T-helper 17 cell (primary cell): ENCODE measurements around the gene ZDHHC24. TPM values are rescaled to one million over a fixed set of nuclear protein-coding genes. Genes with fewer than 3 reads are reported as not detected.
"Not testable (repeated sequence)": the region's sequence is repeated elsewhere in the genome, so short reads cannot be mapped to it uniquely, and the experiment has no call there.

Source experiments
- ATAC-seq: fragments of 150-1000 bp; cut with Tn5 transposase; 2 replicates; pipeline ENCODE4 v1.10.0; 2021; ENCODE audit warnings: mild to moderate bottlenecking, moderate library complexity
- DNase-seq, 3 donors: peaks; one replicate each; pipeline versions ENCODE4 v3.0.0 to v3.0.0-alpha.2; 2020 to 2021
- H3K9me3 ChIP-seq: one replicate; pipeline ENCODE4 v1.7.0; 2013; ENCODE audit warnings: low read length, mild to moderate bottlenecking; ENCODE audit not compliant: control insufficient read depth, poor library complexity, severe bottlenecking
- H3K27ac Mint-ChIP-seq: one replicate; pipeline ENCODE4 v1.8.0; 2022; ENCODE audit warnings: mild to moderate bottlenecking, moderate library complexity, mixed read lengths
- H3K27me3 Mint-ChIP-seq: one replicate; pipeline ENCODE4 v1.8.0; 2022; ENCODE audit warnings: mixed read lengths
- H3K36me3 Mint-ChIP-seq: one replicate; pipeline ENCODE4 v1.8.0; 2022; ENCODE audit warnings: low read depth, mixed read lengths
- H3K4me1 Mint-ChIP-seq: one replicate; pipeline ENCODE4 v1.8.0; 2022; ENCODE audit warnings: mild to moderate bottlenecking, mixed read lengths
- H3K4me3 Mint-ChIP-seq: one replicate; pipeline ENCODE4 v1.8.0; 2022; ENCODE audit warnings: mild to moderate bottlenecking, moderate library complexity, mixed read lengths
- total RNA-seq, 4 donors: library from RNA in 2 of 4; stranded (reverse) in 2 of 4; gene quantifications; one replicate each; pipeline ENCODE4 v1.2.3 and lab custom pipeline; 2022 to 2026

The ZDHHC24 gene
- total RNA-seq, 2 donors from 2014 or later: 15.2 to 18.1 TPM

DNA sequence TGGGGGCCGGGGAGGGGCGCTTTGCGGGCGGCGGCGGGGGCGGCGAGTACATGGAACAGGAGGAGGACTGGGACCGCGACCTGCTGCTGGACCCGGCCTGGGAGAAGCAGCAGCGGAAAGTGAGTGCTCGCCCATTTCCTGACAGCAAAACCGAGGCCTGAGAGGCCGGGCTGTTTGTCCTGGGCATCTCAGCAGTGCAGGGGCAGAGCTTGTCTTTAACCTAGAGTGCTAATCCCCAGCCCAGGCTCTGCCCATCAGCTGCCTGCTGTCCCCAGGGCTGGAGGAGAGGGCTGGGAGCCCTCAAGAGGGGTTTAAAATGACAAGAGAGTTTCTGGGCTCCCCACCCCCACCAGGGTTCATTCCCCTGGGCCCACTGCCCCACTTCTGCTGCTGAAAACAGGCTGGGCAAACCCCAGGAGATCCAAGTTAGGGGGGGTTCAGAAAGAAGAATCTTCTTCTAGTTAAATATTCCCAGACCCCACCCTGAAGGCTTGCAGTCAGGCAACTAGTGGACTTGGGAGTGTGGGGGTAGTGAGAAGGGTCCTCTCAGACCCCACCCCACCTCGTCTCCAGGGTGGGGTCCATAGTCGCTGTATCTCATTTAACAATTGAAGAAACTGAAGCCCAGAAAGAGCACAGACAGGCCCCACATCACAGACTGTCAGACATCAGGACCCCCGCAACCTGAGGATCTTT is 1.3 kb upstream of the ZDHHC24 start:
- ATAC-seq (no peak), DNase-seq (no peak)
- no peaks in the 10 kb centered on the region for H3K9me3 ChIP-seq
- Mint-ChIP-seq H3K4me1 (peaks cover 32% of the 10 kb centered on the region), H3K36me3 (peaks cover 8% of the 10 kb centered on the region), H3K27me3 (peaks cover 6% of the 10 kb centered on the region), H3K27ac (peak overlapping the region; percentile 88), H3K4me3 (peak overlapping the region; percentile 93)

GRCh38 chr11:66546368-66546965 is 619 bp upstream of the ZDHHC24 start, which contains the start of gene ACTN3:
Gene ACTN3, plus strand, starts transcription at chr11:66546903. Its CDS starts 35 bp downstream, at chr11:66546938.
- no peaks in the 10 kb centered on the region for H3K9me3 ChIP-seq
- DNase-seq: peak in 1 of 3 donors; percentile 14
- Mint-ChIP-seq H3K4me1 (peaks cover 38% of the 10 kb centered on the region), H3K4me3 (peak within 1 kb of the TSS; percentile 93), H3K36me3 (peaks cover 12% of the 10 kb centered on the region), H3K27me3 (peaks cover 6% of the 10 kb centered on the region), H3K27ac (peak within 1 kb of the TSS; percentile 95)
- no peak for ATAC-seq

GRCh38 chr11:66544952-66545351 is 896 bp downstream of the ZDHHC24 start:
- H3K9me3 ChIP-seq: not testable (repeated sequence)

DNA sequence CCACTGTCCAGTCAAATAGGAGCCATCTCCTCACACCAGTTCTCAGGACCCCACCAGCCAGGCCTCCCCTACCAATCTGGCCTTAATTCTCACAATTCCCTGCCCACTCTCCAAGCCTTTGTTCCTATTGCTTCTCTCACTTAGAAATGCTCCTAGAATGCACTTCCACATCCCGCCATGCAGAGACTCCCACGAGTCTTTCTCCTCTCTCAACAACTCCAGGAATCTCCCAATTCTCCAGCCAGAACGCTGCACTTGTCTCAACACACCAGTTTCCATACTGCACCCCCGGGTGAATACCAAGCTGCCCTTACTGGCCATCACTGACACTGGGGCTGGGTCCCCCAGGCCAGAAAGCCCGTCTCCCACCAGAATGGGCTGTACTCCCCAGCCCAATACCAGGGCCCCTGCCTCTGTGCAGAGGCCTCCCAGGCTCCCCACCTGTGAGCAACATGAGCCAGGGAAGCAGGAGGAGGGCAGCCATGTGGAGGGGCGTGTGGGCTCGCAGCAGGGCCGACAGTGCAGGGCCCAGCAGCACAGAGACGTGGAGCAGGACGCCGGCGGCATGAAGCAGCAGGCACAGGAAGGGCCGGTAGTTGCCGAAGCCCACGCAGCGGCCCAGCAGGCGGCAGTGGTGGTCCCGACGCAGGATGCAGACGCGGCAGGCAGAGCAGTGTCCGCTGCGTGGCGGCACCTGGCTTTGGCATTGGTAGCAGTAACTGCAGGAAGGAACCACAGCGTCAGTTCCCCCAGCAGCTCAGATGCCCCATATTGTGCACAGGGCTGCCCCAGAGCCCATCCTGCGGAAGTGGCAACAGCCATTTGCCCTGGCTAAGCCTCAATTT is 2.4 kb downstream of the ZDHHC24 start:
- H3K4me1 Mint-ChIP-seq: peaks cover 33% of the 10 kb centered on the region
- peak overlapping the region; percentile 95 for H3K27ac Mint-ChIP-seq
- H3K27me3 Mint-ChIP-seq: no peaks in the 10 kb centered on the region

More at GRCh38 chr11:66544952-66545351, 896 bp downstream of the ZDHHC24 start:
- H3K36me3 Mint-ChIP-seq: peaks cover 14% of the 10 kb centered on the region
- DNase-seq, H3K27me3 Mint-ChIP-seq, ATAC-seq: not testable (repeated sequence)
- peak overlapping the region; percentile 93 for H3K4me3 Mint-ChIP-seq
- H3K27ac Mint-ChIP-seq: peak overlapping the region; percentile 95
- H3K4me1 Mint-ChIP-seq: peaks cover 38% of the 10 kb centered on the region

DNA sequence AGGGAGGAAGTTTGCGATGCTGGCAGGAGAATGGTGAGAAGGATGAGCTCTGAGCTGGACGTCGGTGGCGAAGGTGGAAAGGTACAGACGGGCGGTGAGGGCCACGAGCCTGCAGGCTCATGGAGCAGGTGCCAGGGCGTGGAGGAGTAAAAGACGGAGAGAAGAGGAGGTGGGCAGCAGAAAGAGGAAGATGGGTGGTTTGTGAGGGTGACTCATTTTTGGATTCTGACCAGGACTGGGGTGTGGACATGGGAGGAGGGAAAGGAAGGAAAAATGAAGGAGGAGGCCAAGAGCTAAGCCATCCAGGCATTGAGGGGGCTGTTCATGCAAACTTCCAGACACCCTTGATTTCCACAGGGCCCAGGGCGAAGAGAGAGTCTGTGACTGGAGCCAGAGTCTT is 3.5 kb downstream of the ZDHHC24 start:
- Mint-ChIP-seq H3K4me3 (peak overlapping the region; percentile 56), H3K27ac (peak overlapping the region; percentile 95), H3K36me3 (peaks cover 14% of the 10 kb centered on the region), H3K4me1 (peaks cover 35% of the 10 kb centered on the region), H3K27me3 (no peaks in the 10 kb centered on the region)
- ATAC-seq: no peak
- H3K9me3 ChIP-seq: no peaks in the 10 kb centered on the region
- DNase-seq: no peak

More for the DNA sequence above, 2.4 kb downstream of the ZDHHC24 start:
- ATAC-seq (peak; percentile 73), DNase-seq (peak; percentile 43 to 50 (median 47))
- peaks cover 14% of the 10 kb centered on the region for H3K36me3 Mint-ChIP-seq
- H3K9me3 ChIP-seq: no peaks in the 10 kb centered on the region
- peak overlapping the region; percentile 94 for H3K4me3 Mint-ChIP-seq

DNA sequence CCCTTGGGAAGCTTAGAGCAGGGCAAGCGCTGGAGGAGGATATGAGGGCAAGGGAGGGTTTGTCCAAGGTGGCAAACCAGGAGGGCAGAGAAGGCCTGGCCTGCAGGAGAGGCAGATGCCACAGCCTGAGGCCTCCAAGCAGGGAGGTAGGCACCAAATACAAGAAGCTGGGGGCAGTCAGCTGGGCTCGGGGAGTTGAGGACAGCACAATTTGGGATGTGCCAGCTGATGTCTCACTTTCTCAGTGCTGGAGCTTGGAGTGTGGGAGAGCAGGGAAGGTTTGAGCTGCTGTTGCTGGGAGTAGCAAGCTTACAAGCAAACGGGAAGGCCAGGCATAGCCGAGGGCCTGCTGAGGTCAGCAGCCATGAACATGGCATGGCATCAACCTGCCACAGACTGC is 4.0 kb downstream of the ZDHHC24 start:
- no peak overlapping the region for H3K4me3 Mint-ChIP-seq
- H3K27ac Mint-ChIP-seq: peak overlapping the region; percentile 95
- no peaks in the 10 kb centered on the region for H3K9me3 ChIP-seq
- no peaks in the 10 kb centered on the region for H3K27me3 Mint-ChIP-seq
- H3K36me3 Mint-ChIP-seq: peaks cover 14% of the 10 kb centered on the region
- no peak for DNase-seq
- no peak for ATAC-seq
- peaks cover 35% of the 10 kb centered on the region for H3K4me1 Mint-ChIP-seq

DNA sequence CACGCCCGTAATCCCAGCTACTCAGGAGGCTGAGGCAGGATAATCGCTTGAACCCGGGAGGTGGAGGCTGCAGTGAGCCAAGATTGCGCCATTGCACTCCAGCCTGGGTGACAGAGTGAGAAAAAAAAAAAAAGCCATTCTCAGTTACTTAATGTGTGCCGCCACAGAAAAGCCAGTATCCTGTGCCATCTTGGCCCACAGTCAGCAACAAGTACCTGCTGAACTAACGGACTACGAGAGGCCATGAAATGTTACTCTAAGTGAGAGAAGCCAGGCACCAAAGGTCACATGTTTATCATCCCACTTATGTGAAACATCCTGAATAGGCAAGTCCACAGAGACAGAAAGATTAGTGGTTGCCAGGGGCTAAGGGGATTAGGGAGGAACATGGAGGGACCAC is 5.2 kb downstream of the ZDHHC24 start:
- H3K27ac Mint-ChIP-seq, H3K4me3 Mint-ChIP-seq, H3K27me3 Mint-ChIP-seq, H3K9me3 ChIP-seq, ATAC-seq, DNase-seq: not testable (repeated sequence)
- peaks cover 14% of the 10 kb centered on the region for H3K36me3 Mint-ChIP-seq
- H3K4me1 Mint-ChIP-seq: peaks cover 32% of the 10 kb centered on the region

DNA sequence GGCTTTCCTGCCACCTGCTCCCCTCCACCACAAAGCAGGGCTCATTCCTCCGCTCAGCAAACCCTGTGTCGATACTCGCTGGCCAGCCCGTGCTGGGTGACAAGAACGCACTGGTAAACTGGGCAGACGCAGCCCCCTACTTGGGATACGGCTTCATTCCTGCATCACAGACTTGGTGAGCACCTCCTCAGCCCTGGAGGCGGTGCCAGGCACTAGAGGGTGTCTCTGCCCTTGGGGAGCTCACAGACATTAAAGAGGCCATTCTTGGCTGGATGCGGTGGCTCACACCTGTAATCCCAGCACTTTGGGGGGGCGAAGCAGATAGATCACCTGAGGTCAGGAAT is 6.0 kb downstream of the ZDHHC24 start:
- DNase-seq (no peak), ATAC-seq (no peak)
- no peak overlapping the region for H3K4me3 Mint-ChIP-seq
- peaks cover 28% of the 10 kb centered on the region for H3K4me1 Mint-ChIP-seq
- H3K27ac Mint-ChIP-seq: no peak overlapping the region
- H3K36me3 Mint-ChIP-seq: peaks cover 14% of the 10 kb centered on the region
- H3K27me3 Mint-ChIP-seq: no peaks in the 10 kb centered on the region
- H3K9me3 ChIP-seq: no peaks in the 10 kb centered on the region

DNA sequence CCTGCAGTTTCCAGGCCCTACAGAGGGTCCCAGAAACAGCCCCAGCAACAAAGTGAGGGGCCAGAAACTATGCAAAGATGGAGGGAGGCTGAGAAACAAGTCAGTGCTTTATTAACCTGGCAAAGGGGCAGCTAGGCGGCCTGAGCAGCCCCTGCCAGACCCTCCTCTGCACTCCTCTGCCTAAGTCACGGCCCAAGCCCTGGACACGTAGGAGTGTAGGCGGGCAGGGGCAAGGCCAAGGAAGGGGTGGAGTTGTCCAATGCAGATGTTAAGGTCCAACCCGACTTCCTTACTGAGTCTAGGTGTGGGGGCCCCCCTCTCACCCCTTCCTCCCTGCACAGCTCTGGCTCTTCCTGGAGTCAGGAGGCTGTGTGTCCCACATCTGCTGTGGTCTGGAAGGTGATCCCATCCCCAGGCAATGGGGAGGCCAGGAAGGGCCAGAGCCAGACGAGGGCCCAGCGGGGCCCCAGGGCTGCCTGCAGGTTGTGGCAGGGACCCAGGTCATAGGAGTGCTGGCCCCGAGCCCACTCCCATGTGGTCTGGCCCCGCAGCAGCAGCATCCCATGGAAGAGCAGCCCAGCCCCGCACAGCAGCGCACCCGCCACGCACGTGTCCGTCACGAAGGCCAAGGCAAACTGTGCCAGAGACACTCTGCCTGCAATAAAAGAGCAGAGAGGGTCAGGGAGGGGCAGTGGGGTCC is 6.5 kb downstream of the ZDHHC24 start:
- Mint-ChIP-seq H3K4me1 (peaks cover 27% of the 10 kb centered on the region), H3K27me3 (no peaks in the 10 kb centered on the region), H3K4me3 (no peak overlapping the region), H3K36me3 (peaks cover 14% of the 10 kb centered on the region), H3K27ac (no peak overlapping the region)
- ATAC-seq: no peak
- DNase-seq: no peak
- H3K9me3 ChIP-seq: no peaks in the 10 kb centered on the region

GRCh38 chr11:66532784-66533183 is 13.1 kb downstream of the ZDHHC24 start:
- ATAC-seq (no peak), DNase-seq (no peak)
- Mint-ChIP-seq H3K4me1 (peaks cover 11% of the 10 kb centered on the region), H3K4me3 (no peak overlapping the region), H3K27me3 (no peaks in the 10 kb centered on the region), H3K36me3 (peaks cover 3% of the 10 kb centered on the region), H3K27ac (peak overlapping the region; percentile 79)
- H3K9me3 ChIP-seq: no peaks in the 10 kb centered on the region

- DNase-seq (no peak), ATAC-seq (no peak)
- Mint-ChIP-seq H3K36me3 (peaks cover 3% of the 10 kb centered on the region), H3K4me3 (no peak overlapping the region), H3K27ac (no peak overlapping the region), H3K27me3 (no peaks in the 10 kb centered on the region), H3K4me1 (peaks cover 9% of the 10 kb centered on the region)
- H3K9me3 ChIP-seq: no peaks in the 10 kb centered on the region
Observed at GRCh38 chr11:66531841-66532240, 14.0 kb downstream of the ZDHHC24 start.

- peak overlapping the region; percentile 4 for H3K27ac Mint-ChIP-seq
- DNase-seq: no peak
- H3K9me3 ChIP-seq: no peaks in the 10 kb centered on the region
- H3K4me3 Mint-ChIP-seq: no peak overlapping the region
- H3K27me3 Mint-ChIP-seq: no peaks in the 10 kb centered on the region
- peaks cover 9% of the 10 kb centered on the region for H3K4me1 Mint-ChIP-seq
- ATAC-seq: no peak
- H3K36me3 Mint-ChIP-seq: peaks cover 3% of the 10 kb centered on the region
Observed at GRCh38 chr11:66530927-66531709, 14.7 kb downstream of the ZDHHC24 start.
